Stimulated activated CD8-positive, alpha-beta memory T cell treated with anti-CD3 and anti-CD28 coated beads, Interleukin-12 subunit alpha, Interleukin-12 subunit beta, amount 100 ng/mL, for 4 hours (primary cell): ENCODE results near the gene ASAP2.
"Not testable (repeated sequence)": the region's sequence is repeated elsewhere in the genome, so short reads cannot be mapped to it uniquely, and the experiment has no call there.

Source experiments
- DNase-seq: peaks from one replicate; pipeline ENCODE4 v3.0.0-alpha.2; 2020; ENCODE audit warnings: low read depth

The ASAP2 gene

GRCh38 chr2:9380702-9381628, 174.4 kb downstream of the ASAP2 start:
- DNase-seq, result no peak

GRCh38 chr2:9382604-9383235, 176.1 kb downstream of the ASAP2 start:
- no peak for DNase-seq

- DNase-seq, result no peak
Measured at GRCh38 chr2:9384521-9384920, 177.9 kb downstream of the ASAP2 start.

DNA sequence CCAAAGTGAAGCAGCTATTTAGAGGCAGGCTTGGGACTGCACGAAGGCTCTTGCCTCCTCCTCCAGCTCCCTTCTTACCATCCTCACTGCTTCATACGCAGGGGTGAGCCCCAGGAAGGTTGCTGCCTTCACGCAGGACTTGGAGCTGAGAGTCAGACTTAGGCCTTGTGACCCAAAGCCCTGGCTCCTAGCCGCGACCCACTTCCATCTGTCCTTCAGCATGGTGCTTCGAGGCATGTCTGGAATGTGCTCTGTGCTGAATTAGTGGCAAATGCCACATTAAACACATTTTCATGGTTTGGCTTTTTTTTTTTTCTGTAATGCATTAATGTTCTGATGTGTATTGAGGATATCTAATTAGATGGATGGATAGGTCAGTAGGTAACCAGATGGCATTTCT, 179.2 kb downstream of the ASAP2 start:
- DNase-seq, result no peak

GRCh38 chr2:9388199-9388681, 181.6 kb downstream of the ASAP2 start:
- no peak for DNase-seq

- DNase-seq, result no peak
Measured at GRCh38 chr2:9388950-9389911, 182.6 kb downstream of the ASAP2 start.

- no peak for DNase-seq
Measured at GRCh38 chr2:9390151-9390850, 183.7 kb downstream of the ASAP2 start.

DNA sequence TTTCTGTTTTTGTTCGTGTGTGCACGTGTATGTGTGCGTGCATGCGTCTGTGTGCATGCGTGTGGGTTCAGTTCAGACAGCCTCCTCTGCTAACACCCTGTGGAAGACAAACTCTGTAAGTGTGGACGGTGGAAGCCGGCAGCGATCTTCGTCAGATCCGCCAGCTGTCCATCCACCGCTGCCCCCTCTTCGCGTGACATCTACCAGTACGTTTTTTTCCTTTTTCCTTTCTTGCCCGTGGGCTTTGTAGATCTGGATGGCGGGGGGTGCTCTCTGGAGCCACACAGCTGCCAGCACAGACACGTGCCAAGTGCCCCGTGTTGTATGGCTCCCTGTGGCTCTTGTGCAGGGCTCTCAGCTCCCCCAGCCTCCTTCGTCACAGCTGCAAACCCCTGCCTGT, 184.4 kb downstream of the ASAP2 start:
- DNase-seq, result no peak

DNA sequence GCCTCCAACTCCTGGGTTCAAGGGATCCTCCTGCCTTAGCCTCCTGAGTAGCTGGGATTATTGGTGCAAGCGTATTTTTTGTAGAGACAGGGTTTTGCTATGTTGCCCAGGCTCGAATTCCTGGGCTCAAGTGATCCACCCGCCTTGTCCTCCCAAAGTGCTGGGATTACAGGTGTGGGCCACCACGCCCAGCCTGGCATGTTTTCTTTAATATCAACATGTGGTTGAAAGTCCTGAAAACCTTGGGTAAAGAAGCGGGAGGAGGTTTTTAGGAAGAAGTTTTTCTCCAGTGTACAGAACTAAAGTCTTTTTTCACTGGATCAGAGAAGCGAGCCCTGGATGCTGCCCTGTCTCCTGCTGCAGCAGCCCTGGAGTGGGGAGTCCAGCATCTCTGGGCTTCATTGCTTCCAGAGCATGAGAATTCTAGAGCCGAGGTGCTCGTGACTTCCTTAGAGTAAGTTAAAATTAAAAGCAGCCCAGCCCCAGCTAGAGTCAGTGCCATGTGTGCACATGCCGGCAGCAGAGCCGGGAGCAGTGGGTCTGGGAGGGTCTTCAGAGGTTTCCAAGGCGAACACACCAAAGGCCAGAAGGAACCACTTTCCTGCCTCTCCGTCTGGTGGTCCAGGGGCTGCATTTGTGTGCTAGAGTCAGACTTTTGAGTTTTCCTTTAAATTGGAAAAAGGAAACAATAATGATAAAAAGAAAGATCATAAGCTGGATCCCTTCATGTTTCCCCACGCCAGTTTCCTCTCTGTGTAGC, 185.5 kb downstream of the ASAP2 start:
- DNase-seq, result no peak

- DNase-seq, result no peak
Measured at GRCh38 chr2:9392898-9393765, 186.5 kb downstream of the ASAP2 start.

GRCh38 chr2:9394816-9395215, 188.2 kb downstream of the ASAP2 start:
- no peak for DNase-seq

DNA sequence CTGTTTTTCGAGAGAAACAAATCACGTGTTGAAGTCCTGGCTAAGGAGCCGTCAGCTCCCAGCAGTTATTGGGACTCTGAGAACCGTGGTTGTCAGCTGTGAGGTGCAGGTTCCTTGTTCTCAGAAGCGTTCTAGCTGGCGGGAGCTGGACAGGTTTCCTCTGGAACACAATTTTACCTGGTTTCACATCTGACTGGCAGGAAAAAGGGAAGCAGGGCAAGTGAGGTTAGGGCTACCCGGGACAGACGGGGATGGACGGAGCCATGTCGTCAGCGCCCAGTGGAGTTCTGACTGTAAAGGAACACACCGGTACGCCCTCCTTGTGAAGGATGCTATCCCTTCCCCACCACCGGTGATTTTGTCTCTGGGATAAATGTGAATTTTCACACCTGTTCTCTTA, 190.6 kb downstream of the ASAP2 start:
- no peak for DNase-seq

DNA sequence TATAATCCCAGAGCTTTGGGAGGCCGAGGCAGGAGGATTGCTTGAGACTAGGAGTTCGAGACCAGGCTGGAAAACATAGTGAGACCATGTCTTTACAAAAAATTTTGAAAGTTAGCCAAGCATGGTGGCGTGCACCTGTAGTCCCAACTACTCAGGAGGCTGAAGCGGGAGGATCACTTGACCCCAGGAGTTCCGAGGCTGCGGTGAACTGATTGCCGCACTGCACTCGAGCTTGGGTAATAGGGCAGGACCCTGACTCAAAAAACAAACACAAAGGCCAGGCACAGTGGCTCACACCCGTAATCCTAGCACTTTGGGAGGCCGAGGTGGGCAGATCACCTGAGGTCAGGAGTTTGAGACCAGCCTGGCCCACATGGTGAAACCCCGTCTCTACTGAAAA, 191.6 kb downstream of the ASAP2 start:
- not testable (repeated sequence) for DNase-seq

GRCh38 chr2:9398881-9399780, 192.5 kb downstream of the ASAP2 start:
- DNase-seq, result no peak

- no peak for DNase-seq
Measured at GRCh38 chr2:9400268-9401058, 193.9 kb downstream of the ASAP2 start.

- no peak for DNase-seq
Measured at GRCh38 chr2:9401059-9401547, 194.5 kb downstream of the ASAP2 start.

GRCh38 chr2:9401646-9402371, 195.2 kb downstream of the ASAP2 start:
- DNase-seq, result no peak
